Astrocyte (in vitro differentiated cells and primary cell): ENCODE results near the gene HSPA1B.
"Not testable (repeated sequence)": the region's sequence is repeated elsewhere in the genome, so short reads cannot be mapped to it uniquely, and the experiment has no call there.

Experiments used
- CTCF ChIP-seq: IDR thresholded peaks from 2 replicates; pipeline ENCODE4 v1.5.1; 2011; ENCODE audit warnings: low read depth, mild to moderate bottlenecking, inconsistent platforms, low read length, moderate library complexity; ENCODE audit not compliant: insufficient read depth
- EZH2 ChIP-seq: IDR thresholded peaks from 2 replicates; pipeline ENCODE4 v1.6.1; 2012; ENCODE audit warnings: mild to moderate bottlenecking, low read length, inconsistent platforms; ENCODE audit not compliant: insufficient read depth

GRCh38 chr6:31823592-31824196, 3.8 kb upstream of the HSPA1B start:
- not testable (repeated sequence) for TF ChIP-seq CTCF, EZH2
